GM21528 (cell line): ENCODE results near the gene CGN.

Experiments used
- ATAC-seq: cut with Tn5 transposase; IDR thresholded peaks from one replicate; pipeline ENCODE4 v1.9.1; 2021; ENCODE audit warnings: mild to moderate bottlenecking, moderate library complexity; ENCODE audit not compliant: unreplicated experiment, low FRiP score

CGN gene

GRCh38 chr1:151510957-151511635, at the start of gene CGN:
CGN (plus strand) TSS chr1:151511387; CDS start chr1:151518520, 7,133 bp downstream.
- peak; percentile 81 for ATAC-seq

GRCh38 chr1:151461694-151462093, 49.5 kb upstream of the CGN start:
- no peak for ATAC-seq

GRCh38 chr1:151465026-151465425, 46.2 kb upstream of the CGN start:
- ATAC-seq: no peak

- no peak for ATAC-seq
These were observed 38.1 kb upstream of the CGN start for GRCh38 chr1:151472856-151473731.

- no peak for ATAC-seq
These were observed 36.4 kb upstream of the CGN start for GRCh38 chr1:151474745-151475144.

GRCh38 chr1:151475175-151475574, 36.0 kb upstream of the CGN start:
- ATAC-seq: no peak

GRCh38 chr1:151476083-151476482, 35.1 kb upstream of the CGN start:
- no peak for ATAC-seq

GRCh38 chr1:151477066-151477465, 34.1 kb upstream of the CGN start:
- ATAC-seq: no peak

GRCh38 chr1:151478140-151478812, 32.9 kb upstream of the CGN start:
- no peak for ATAC-seq

- ATAC-seq: no peak
These were observed 32.3 kb upstream of the CGN start for GRCh38 chr1:151478923-151479322.

GRCh38 chr1:151479462-151479861, 31.7 kb upstream of the CGN start:
- no peak for ATAC-seq

- ATAC-seq: no peak
These were observed 29.2 kb upstream of the CGN start for GRCh38 chr1:151482017-151482416.

- ATAC-seq: no peak
These were observed 25.4 kb upstream of the CGN start for GRCh38 chr1:151485685-151486255.

- no peak for ATAC-seq
These were observed 24.6 kb upstream of the CGN start for GRCh38 chr1:151486557-151486956.

GRCh38 chr1:151491641-151492040, 19.5 kb upstream of the CGN start:
- no peak for ATAC-seq

GRCh38 chr1:151492120-151492519, 19.1 kb upstream of the CGN start:
- ATAC-seq: no peak

- ATAC-seq: no peak
These were observed 18.1 kb upstream of the CGN start for GRCh38 chr1:151493042-151493441.

- ATAC-seq: no peak
These were observed 16.4 kb upstream of the CGN start for GRCh38 chr1:151494741-151495281.

GRCh38 chr1:151495316-151495715, 15.9 kb upstream of the CGN start:
- ATAC-seq: no peak

- ATAC-seq: no peak
These were observed 11.8 kb upstream of the CGN start for GRCh38 chr1:151499365-151499764.

GRCh38 chr1:151499930-151500329, 11.3 kb upstream of the CGN start:
- no peak for ATAC-seq
